Fibroblast of lung (primary cell): Measurements from ENCODE around the gene MYL3.

ENCODE experiments used
- CTCF ChIP-seq, 2 donors: IDR thresholded peaks in 1 of 2; conservative IDR thresholded peaks in 1 of 2; 1 replicate in 1 of 2; 2 replicates in 1 of 2; pipeline ENCODE4 v1.5.1; 2011 to 2012; ENCODE audit warnings: low read length in 2 of 2, control low read depth in 1 of 2, inconsistent platforms in 1 of 2, low read depth in 1 of 2, mild to moderate bottlenecking in 1 of 2
- EZH2 ChIP-seq: IDR thresholded peaks from 2 replicates; pipeline ENCODE4 v1.5.1; 2012; ENCODE audit warnings: low read length, control low read depth, mild to moderate bottlenecking; ENCODE audit errors: missing control alignments

- no peak for TF ChIP-seq CTCF (conservative IDR thresholded peaks at IDR 0.05 in 1 of 2, IDR thresholded peaks at IDR 0.05 in 1 of 2; ENCODE audit: low read depth in 1 of 2, low read length in 2 of 2)
- TF ChIP-seq EZH2 = no peak
These were observed 38.9 kb downstream of the MYL3 start for GRCh38 chr3:46824211-46824970.
